Right ventricle myocardium superior (tissue), 1 donor: ENCODE results near the gene MAGI2. TPM values are rescaled to one million over a fixed set of nuclear protein-coding genes. Genes with fewer than 3 reads are reported as not detected.
"Not testable (repeated sequence)": the region's sequence is repeated elsewhere in the genome, so short reads cannot be mapped to it uniquely, and the experiment has no call there.

ENCODE experiments used
- ATAC-seq: fragments of 200-7000 bp; cut with Tn5 transposase; one replicate; pipeline ENCODE4 v1.9.1; 2020; ENCODE audit warnings: mild to moderate bottlenecking; ENCODE audit not compliant: poor library complexity
- DNase-seq: peaks from one replicate; pipeline ENCODE4 v3.0.0-alpha.2; 2020
- intact Hi-C: fragments of 100-400 bp; cut with DNase I; formaldehyde crosslinking; loops from one replicate; pipeline ENCODE4 v1.11.2; 2022
- total RNA-seq: library from RNA; stranded (reverse); fragmentation: NEBNext Ultra II Directional; extraction: Animal tissue kit (Norgen Biotek cat#: 25700); gene quantifications from one replicate; pipeline ENCODE4 v1.2.1, GENCODE V29; 2021
- donor health status: DM: no; HTN: yes; CAD: no; lungs with severe emphysema.

The MAGI2 gene
- total RNA-seq, 1 donor from 2014 or later: 3.9 TPM

DNA sequence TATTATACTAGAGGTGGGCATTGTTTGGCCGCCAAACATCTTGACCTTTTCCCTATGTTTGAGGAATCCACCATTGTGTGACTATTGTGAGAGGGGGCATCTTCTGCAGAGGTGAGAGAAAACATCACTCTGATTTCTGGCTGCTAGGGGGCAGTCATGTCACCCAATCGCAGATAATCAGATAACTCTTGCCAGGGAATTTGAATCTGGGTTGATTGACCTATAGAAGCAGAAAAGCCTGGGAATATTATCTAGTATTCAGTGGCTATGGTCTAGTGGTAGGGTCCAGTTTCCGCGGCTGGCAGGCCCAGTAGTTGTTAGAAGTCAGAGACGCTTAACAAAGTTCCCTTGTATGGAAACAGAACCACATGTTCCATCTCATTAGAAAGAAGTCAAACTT, 846.4 kb downstream of the MAGI2 start:
- no peak for DNase-seq
- intact Hi-C loops: no loop called here
- no peak for ATAC-seq

DNA sequence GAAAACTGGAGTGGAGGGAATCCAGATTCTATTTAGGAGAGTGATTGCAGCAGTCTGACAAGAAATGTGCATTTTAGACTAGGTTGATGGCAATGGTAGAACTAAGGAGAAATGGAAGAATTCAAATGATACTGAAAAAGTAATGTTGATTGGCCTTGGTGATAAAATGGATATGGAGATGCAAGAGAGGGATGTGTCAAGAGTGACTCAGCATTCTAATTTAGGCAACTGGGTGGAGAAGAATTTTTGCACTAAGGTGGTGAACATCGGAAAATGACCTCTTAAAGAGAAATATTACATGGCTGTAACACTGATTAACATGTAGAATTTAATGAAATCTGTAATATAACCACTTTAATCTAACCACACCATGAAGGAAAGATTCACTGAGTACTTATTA, 848.3 kb downstream of the MAGI2 start:
- no peak for ATAC-seq
- no peak for DNase-seq
- intact Hi-C loops: no loop called here

DNA sequence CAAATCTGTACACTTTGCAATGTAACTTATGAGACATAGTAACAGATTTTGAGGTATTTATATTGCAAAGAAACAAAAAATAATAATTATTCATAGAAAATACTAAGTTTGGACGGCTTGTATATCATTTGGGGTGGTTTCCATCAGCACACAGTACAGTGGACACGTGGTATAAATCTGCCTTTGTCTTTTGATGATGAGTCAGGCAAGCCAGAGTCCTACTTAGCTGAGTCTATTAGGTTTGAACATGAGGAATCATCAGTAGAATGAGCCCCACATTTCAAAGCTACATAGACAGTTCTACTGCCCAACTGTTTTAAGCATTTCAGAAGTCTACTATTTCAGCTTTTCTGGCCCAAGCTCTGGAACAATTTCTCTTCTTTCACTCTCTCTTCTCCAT, 851.7 kb downstream of the MAGI2 start:
- intact Hi-C loops: no loop called here

DNA sequence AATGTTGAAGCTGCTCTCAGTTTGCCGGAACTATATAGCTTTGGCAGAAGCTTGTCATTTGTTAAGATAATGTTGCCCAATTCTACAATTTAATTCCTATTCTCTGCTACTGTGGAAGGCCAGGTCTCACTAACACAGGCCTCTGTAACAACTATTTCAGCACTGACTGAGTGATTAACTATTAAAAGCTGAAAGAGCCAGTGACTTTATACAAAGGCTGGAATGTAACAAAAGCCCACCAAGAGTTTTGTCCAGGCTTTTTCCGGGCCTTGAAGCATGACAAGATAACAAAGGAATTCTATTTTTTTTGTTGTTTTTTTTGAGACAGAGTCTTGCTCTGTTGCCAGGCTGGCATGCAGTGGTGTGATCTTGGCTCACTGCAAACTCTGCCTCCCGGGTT, 859.3 kb downstream of the MAGI2 start:
- intact Hi-C loops: no loop called here
- no peak for ATAC-seq
- DNase-seq: no peak

More for the DNA sequence above, 851.7 kb downstream of the MAGI2 start:
- ATAC-seq (no peak), DNase-seq (no peak)

- ATAC-seq (no peak), DNase-seq (no peak)
- intact Hi-C loops: no loop called here
These were observed 865.1 kb downstream of the MAGI2 start for GRCh38 chr7:78588393-78588792.

- ATAC-seq: no peak
- intact Hi-C loops: no loop called here
- no peak for DNase-seq
These were observed 865.9 kb downstream of the MAGI2 start for GRCh38 chr7:78587443-78588044.

DNA sequence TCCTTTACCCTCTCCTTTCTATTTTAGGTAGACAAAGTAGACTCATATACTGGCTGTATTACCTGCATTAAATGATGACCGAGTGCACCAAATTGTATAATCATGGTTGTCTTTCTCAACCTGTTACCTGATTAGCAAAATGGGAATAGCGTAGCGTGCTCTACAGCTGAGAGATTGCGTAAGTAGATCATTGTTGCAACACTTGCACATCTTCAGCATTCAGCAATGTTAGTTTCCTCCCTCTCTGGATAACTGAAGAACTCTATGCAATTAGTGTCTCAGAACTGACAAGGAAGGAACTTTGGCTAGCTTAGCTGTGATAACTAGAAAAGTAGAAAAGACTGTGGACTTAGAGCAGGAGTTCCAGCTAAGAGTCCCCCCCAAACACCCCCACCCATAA, 867.5 kb downstream of the MAGI2 start:
- intact Hi-C loops: no loop called here
- ATAC-seq (no peak), DNase-seq (no peak)

GRCh38 chr7:78578686-78579085, 874.8 kb downstream of the MAGI2 start:
- no peak for DNase-seq
- ATAC-seq: no peak
- intact Hi-C loops: no loop called here

GRCh38 chr7:78577174-78577952, 876.1 kb downstream of the MAGI2 start:
- intact Hi-C loops, DNase-seq, ATAC-seq: not testable (repeated sequence)

- intact Hi-C loops: no loop called here
- ATAC-seq: no peak
- no peak for DNase-seq
These were observed 877.2 kb downstream of the MAGI2 start for GRCh38 chr7:78576236-78576635.

GRCh38 chr7:78571292-78571691, 882.2 kb downstream of the MAGI2 start:
- intact Hi-C loops: no loop called here
- ATAC-seq: no peak

GRCh38 chr7:78568690-78569089, 884.8 kb downstream of the MAGI2 start:
- no peak for DNase-seq
- intact Hi-C loops: no loop called here
- ATAC-seq: no peak

More at GRCh38 chr7:78571292-78571691, 882.2 kb downstream of the MAGI2 start:
- DNase-seq: no peak

- intact Hi-C loops: no loop called here
- ATAC-seq (no peak), DNase-seq (no peak)
These were observed 885.6 kb downstream of the MAGI2 start for GRCh38 chr7:78567836-78568235.

DNA sequence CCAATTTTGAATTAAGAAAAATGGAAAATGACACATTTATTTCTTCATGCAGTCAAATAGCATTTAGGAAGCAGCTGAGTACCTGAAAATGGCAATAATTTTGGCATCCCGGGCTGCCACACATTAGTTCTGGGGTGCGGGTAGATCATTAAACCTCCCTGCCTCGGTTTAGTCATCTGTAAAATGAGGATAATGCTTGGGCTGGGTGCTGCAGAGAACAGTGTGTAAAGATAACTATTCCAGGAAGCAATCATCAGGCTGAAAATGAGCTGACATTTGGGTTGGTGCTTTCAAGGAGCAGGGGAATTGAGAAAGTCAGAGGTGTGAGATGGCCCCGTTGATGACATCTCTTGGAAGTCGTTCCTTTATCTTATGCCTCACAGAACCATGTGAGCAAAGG, 887.7 kb downstream of the MAGI2 start:
- DNase-seq (no peak), ATAC-seq (no peak)
- intact Hi-C loops: no loop called here

DNA sequence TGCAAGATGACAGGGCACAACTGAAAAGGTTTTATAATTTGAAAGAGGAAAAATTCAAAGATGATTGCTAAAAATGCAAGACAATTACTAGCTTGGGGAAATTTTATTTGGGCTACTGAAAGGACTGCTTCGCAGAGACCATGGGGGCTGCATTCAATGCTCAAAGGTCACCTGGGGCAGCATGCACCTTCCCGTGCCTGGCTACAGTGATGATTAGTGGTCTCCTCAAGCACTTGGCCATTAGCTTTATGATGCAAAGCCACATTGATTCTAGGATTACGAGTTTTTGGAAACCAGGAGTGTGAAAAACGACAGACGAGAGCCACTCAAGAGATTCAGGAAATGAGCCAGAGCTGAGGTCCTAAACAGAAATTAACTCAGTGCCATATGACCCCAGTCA, 890.3 kb downstream of the MAGI2 start:
- ATAC-seq (no peak), DNase-seq (no peak)
- intact Hi-C loops: no loop called here

GRCh38 chr7:78562191-78562590, 891.3 kb downstream of the MAGI2 start:
- DNase-seq: no peak

GRCh38 chr7:78558566-78558965, 894.9 kb downstream of the MAGI2 start:
- DNase-seq: no peak
- intact Hi-C loops: no loop called here
- no peak for ATAC-seq

More at GRCh38 chr7:78562191-78562590, 891.3 kb downstream of the MAGI2 start:
- no peak for ATAC-seq
- intact Hi-C loops: no loop called here

DNA sequence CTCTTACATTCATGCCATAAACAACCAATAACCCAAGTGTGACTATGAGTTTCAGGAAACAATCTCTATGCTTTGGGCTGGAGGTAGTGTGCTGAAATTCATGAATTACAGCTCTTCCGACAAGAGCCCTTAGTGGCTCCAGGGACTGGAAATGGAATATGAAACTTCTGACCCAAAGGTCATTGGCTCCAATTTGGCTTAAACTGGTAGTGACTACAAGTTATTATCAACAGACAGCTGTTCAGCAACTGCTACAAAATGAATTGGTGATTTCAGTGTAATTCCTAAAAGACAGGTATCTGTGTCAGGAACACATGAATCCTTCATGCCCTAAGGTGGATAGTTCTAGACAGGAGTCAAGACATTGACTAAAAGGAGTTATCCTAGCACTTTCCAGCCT, 909.5 kb downstream of the MAGI2 start:
- no peak for ATAC-seq
- no peak for DNase-seq
- intact Hi-C loops: no loop called here

- no peak for DNase-seq
- no peak for ATAC-seq
- intact Hi-C loops: no loop called here
These were observed 910.5 kb downstream of the MAGI2 start for GRCh38 chr7:78542981-78543380.

- intact Hi-C loops: no loop called here
- DNase-seq (no peak), ATAC-seq (no peak)
These were observed 910.9 kb downstream of the MAGI2 start for GRCh38 chr7:78542541-78542940.
